GM23338 (cell line): Measurements from ENCODE around the gene PPHLN1. TPM values are rescaled to one million over a fixed set of nuclear protein-coding genes. Genes with fewer than 3 reads are reported as not detected.

Source experiments
- ATAC-seq: fragments of 200-7000 bp; cut with Tn5 transposase; 3 replicates; pipeline ENCODE4 v1.9.1; 2020
- DNase-seq: peaks from one replicate; pipeline ENCODE4 v3.0.0-alpha.2; 2015; ENCODE audit warnings: low spot score
- H2AFZ ChIP-seq: fragments of 200-600 bp; sonication (generic); 2 replicates; pipeline ENCODE4 v1.8.0; 2016; ENCODE audit warnings: antibody characterized with exemption, mild to moderate bottlenecking, moderate library complexity
- H3F3A ChIP-seq: fragments of 200-600 bp; sonication (generic); replicated peaks from 2 replicates; pipeline ENCODE4 v1.8.0; 2017; ENCODE audit warnings: antibody characterized with exemption, mixed run types, low read depth
- H3K27ac ChIP-seq: fragments of 200-600 bp; sonication (generic); 2 replicates; pipeline ENCODE4 v1.6.1; 2016; ENCODE audit warnings: low read depth
- H3K27me3 ChIP-seq: fragments of 200-600 bp; sonication (generic); 2 replicates; pipeline ENCODE4 v1.8.0; 2016; ENCODE audit warnings: mild to moderate bottlenecking, mixed run types, moderate library complexity; ENCODE audit not compliant: insufficient read depth
- H3K36me3 ChIP-seq: fragments of 200-600 bp; sonication (generic); 2 replicates; pipeline ENCODE4 v1.8.0; 2016; ENCODE audit warnings: mild to moderate bottlenecking; ENCODE audit not compliant: insufficient read depth
- H3K4me1 ChIP-seq: fragments of 200-600 bp; sonication (generic); 2 replicates; pipeline ENCODE4 v1.8.0; 2016; ENCODE audit warnings: mild to moderate bottlenecking, moderate library complexity; ENCODE audit not compliant: insufficient read depth
- H3K4me2 ChIP-seq: fragments of 200-600 bp; sonication (generic); 2 replicates; pipeline ENCODE4 v1.7.1; 2017; ENCODE audit warnings: mixed run types
- H3K4me3 ChIP-seq: fragments of 200-600 bp; sonication (generic); 2 replicates; pipeline ENCODE4 v1.6.1; 2016; ENCODE audit warnings: mixed run types
- H3K79me2 ChIP-seq: fragments of 200-600 bp; sonication (generic); replicated peaks from 2 replicates; pipeline ENCODE4 v1.8.0; 2017; ENCODE audit warnings: mild to moderate bottlenecking; ENCODE audit not compliant: insufficient read depth
- H3K9me2 ChIP-seq: fragments of 200-600 bp; sonication (generic); 2 replicates; pipeline ENCODE4 v1.8.0; 2017; ENCODE audit not compliant: insufficient read depth
- H4K20me1 ChIP-seq: fragments of 200-600 bp; sonication (generic); replicated peaks from 2 replicates; pipeline ENCODE4 v1.8.0; 2017; ENCODE audit warnings: mild to moderate bottlenecking; ENCODE audit not compliant: insufficient read depth
- H3K27ac Mint-ChIP-seq: 2 replicates; pipeline ENCODE4 v1.8.0; 2020; ENCODE audit warnings: inconsistent platforms, mild to moderate bottlenecking, moderate library complexity, mixed read lengths
- H3K27me3 Mint-ChIP-seq: 3 replicates; pipeline ENCODE4 v1.8.0; 2022; ENCODE audit warnings: low read depth, mild to moderate bottlenecking, moderate library complexity, mixed read lengths, inconsistent platforms; ENCODE audit not compliant: insufficient read depth, poor library complexity
- H3K36me3 Mint-ChIP-seq: 3 replicates; pipeline ENCODE4 v1.8.0; 2021; ENCODE audit warnings: low read depth, mild to moderate bottlenecking, inconsistent platforms, moderate library complexity, mixed read lengths
- H3K4me1 Mint-ChIP-seq: 3 replicates; pipeline ENCODE4 v1.8.0; 2020; ENCODE audit warnings: mild to moderate bottlenecking, inconsistent platforms, mixed read lengths
- H3K4me3 Mint-ChIP-seq: 3 replicates; pipeline ENCODE4 v1.8.0; 2021; ENCODE audit warnings: moderate library complexity, mild to moderate bottlenecking, inconsistent platforms, mixed read lengths
- H3K9me3 Mint-ChIP-seq: 3 replicates; pipeline ENCODE4 v1.8.0; 2020; ENCODE audit warnings: moderate library complexity, mild to moderate bottlenecking, inconsistent platforms, mixed read lengths
- CREB1 ChIP-seq: fragments of 250-450 bp; sonication (Bioruptor Pico); IDR thresholded peaks from 2 replicates; pipeline ENCODE4 v1.5.0; 2020; ENCODE audit warnings: low read depth, mild to moderate bottlenecking, moderate library complexity
- EZH2 ChIP-seq: fragments of 200-600 bp; sonication (generic); IDR thresholded peaks from one replicate; pipeline ENCODE4 v1.8.0; 2017; ENCODE audit warnings: antibody characterized with exemption, mild to moderate bottlenecking, low read depth; ENCODE audit not compliant: unreplicated experiment
- JUNB ChIP-seq: IDR thresholded peaks from one replicate; pipeline ENCODE4 v1.6.1; 2016; ENCODE audit warnings: antibody characterized with exemption; ENCODE audit not compliant: unreplicated experiment
- NANOG ChIP-seq: IDR thresholded peaks from 2 replicates; pipeline ENCODE4 v1.6.1; 2016; ENCODE audit warnings: antibody characterized with exemption, borderline replicate concordance
- POLR2AphosphoS5 ChIP-seq: IDR thresholded peaks from 2 replicates; pipeline ENCODE4 v1.6.1; 2016; ENCODE audit warnings: antibody characterized with exemption, low read depth
- STAT1 ChIP-seq: IDR thresholded peaks from one replicate; pipeline ENCODE4 v1.6.1; 2016; ENCODE audit warnings: antibody characterized with exemption; ENCODE audit not compliant: unreplicated experiment
- ZNF114 ChIP-seq: fragments of 250-450 bp; sonication (Bioruptor Pico); IDR thresholded peaks from 2 replicates; pipeline ENCODE4 v1.5.0; 2020; ENCODE audit warnings: mild to moderate bottlenecking, moderate library complexity
- ZNF331 ChIP-seq: fragments of 250-450 bp; sonication (Bioruptor Pico); IDR thresholded peaks from 2 replicates; pipeline ENCODE4 v1.5.0; 2020; ENCODE audit warnings: low read depth, mild to moderate bottlenecking, moderate library complexity
- polyA plus RNA-seq: library from polyadenylated mRNA; unstranded; fragments of >200 nt; fragmentation: Nextera tagmentation; extraction: Ambion mirVana; gene quantifications from 2 replicates; pipeline ENCODE4 v1.2.1, GENCODE V29; 2016
- total RNA-seq: library from RNA; depleted of rRNA; stranded (reverse); fragments of >200 nt; shearing (Covaris generic); gene quantifications from 2 replicates; pipeline ENCODE4 v1.2.3, GENCODE V29; 2014
- TF ChIP-seq, protein P1 (sequence below): IDR thresholded peaks from 2 replicates; pipeline ENCODE4 v1.6.1; 2016; ENCODE audit warnings: antibody characterized with exemption
- TF ChIP-seq, protein P2 (sequence below), 2 experiments: fragments of 200-600 bp in 1 of 2; sonication (generic) in 1 of 2; conservative IDR thresholded peaks; 2 replicates each; pipeline versions ENCODE4 v1.5.1 to v1.6.1; 2016 to 2017; ENCODE audit warnings: antibody characterized with exemption in 2 of 2, low read depth in 2 of 2, mild to moderate bottlenecking in 2 of 2, moderate library complexity in 1 of 2
- TF ChIP-seq, protein P3 (sequence below): IDR thresholded peaks from one replicate; pipeline ENCODE4 v1.6.1; 2018; ENCODE audit warnings: antibody characterized with exemption; ENCODE audit not compliant: unreplicated experiment

The PPHLN1 gene
- total and polyA plus RNA-seq, 2 experiments from 2014 or later = 93.0 to 103 TPM

DNA sequence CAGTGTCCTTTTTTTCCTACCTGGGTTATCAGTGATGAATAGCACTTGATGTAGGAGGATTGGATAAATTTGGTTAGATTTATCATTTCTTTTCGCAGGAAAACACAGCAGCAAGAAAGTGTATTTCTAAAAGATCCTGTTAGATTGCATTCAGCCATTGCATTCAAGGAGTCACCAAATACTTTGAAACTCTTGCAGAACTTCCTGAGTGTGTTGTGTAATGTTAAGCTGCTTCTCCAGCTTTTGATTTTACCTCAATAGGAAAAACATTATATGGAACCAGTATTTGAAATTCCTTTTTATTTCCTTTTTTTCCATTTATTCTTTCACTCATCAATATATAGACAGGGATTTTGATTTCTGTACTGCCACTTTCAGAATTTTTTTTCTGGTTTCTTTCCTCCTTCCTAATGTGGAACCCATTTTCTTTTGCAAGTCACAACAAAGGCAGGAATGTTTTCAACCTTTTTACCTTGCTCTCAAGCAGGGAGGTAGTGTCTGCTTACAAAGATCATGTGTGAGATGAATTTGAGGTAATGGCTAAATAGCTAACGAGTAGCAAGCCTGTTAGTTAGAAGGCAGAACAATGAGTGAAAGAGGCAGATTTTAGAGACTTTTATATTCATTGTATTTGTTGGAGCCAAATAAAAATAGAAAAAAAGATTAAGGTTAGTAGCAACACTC, 56.2 kb downstream of the PPHLN1 start:
- TF ChIP-seq ZNF331 (CRISPR knock-in tag) = no peak
- TF ChIP-seq, protein P1, sequence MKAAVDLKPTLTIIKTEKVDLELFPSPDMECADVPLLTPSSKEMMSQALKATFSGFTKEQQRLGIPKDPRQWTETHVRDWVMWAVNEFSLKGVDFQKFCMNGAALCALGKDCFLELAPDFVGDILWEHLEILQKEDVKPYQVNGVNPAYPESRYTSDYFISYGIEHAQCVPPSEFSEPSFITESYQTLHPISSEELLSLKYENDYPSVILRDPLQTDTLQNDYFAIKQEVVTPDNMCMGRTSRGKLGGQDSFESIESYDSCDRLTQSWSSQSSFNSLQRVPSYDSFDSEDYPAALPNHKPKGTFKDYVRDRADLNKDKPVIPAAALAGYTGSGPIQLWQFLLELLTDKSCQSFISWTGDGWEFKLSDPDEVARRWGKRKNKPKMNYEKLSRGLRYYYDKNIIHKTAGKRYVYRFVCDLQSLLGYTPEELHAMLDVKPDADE = no peak
- TF ChIP-seq, protein P2, sequence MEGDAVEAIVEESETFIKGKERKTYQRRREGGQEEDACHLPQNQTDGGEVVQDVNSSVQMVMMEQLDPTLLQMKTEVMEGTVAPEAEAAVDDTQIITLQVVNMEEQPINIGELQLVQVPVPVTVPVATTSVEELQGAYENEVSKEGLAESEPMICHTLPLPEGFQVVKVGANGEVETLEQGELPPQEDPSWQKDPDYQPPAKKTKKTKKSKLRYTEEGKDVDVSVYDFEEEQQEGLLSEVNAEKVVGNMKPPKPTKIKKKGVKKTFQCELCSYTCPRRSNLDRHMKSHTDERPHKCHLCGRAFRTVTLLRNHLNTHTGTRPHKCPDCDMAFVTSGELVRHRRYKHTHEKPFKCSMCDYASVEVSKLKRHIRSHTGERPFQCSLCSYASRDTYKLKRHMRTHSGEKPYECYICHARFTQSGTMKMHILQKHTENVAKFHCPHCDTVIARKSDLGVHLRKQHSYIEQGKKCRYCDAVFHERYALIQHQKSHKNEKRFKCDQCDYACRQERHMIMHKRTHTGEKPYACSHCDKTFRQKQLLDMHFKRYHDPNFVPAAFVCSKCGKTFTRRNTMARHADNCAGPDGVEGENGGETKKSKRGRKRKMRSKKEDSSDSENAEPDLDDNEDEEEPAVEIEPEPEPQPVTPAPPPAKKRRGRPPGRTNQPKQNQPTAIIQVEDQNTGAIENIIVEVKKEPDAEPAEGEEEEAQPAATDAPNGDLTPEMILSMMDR (conservative IDR thresholded peaks at IDR 0.05; ENCODE audit: low read depth in 2 of 2) = no peak
- no peak for TF ChIP-seq POLR2AphosphoS5
- TF ChIP-seq STAT1 = no peak
- TF ChIP-seq EZH2 = no peak
- TF ChIP-seq CREB1 (CRISPR knock-in tag) = no peak
- H4K20me1 ChIP-seq = no peaks in the 10 kb centered on the region
- peak; percentile 44 for DNase-seq

DNA sequence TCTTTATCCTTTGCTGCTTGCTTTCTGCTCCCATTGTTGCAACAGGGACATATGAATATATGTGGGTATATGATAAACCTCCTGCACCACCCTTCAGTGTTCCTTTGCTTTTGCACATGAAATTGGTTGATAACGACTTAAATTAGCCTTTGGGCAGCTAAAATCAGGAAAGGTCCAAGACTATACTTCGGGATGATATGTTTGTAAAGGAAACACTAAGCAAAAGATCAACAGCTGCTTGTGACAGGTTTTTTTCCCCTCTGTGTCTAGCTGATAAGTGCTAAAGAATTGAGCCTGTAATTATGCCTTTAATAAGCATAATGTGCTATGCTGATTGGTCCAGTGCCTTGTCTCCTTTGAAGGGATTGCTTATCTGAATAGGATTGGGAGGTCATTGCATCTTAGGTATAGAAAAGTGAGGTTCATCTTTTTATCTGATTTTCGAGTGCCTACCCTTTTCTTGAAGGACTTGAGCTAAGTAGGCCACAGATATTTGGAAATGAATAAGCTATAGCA, 59.4 kb downstream of the PPHLN1 start:
- H3K36me3 Mint-ChIP-seq = peaks cover 24% of the 10 kb centered on the region
- no peaks in the 10 kb centered on the region for H3K9me3 Mint-ChIP-seq
- Histone ChIP-seq H3K36me3 (no peaks in the 10 kb centered on the region), H3K4me3 (no peak overlapping the region), H3K79me2 (no peaks in the 10 kb centered on the region), H4K20me1 (no peaks in the 10 kb centered on the region), H3K27me3 (no peaks in the 10 kb centered on the region), H2AFZ (no peak overlapping the region), H3K9me2 (no peaks in the 10 kb centered on the region), H3F3A (no peaks in the 10 kb centered on the region), H3K27ac (no peak overlapping the region), H3K4me1 (peaks cover 9% of the 10 kb centered on the region), H3K4me2 (no peak overlapping the region)
- no peak overlapping the region for H3K4me3 Mint-ChIP-seq
- ATAC-seq (no peak), DNase-seq (no peak)
- no peak overlapping the region for H3K27ac Mint-ChIP-seq
- peaks cover 1% of the 10 kb centered on the region for H3K27me3 Mint-ChIP-seq
- H3K4me1 Mint-ChIP-seq = peaks cover 16% of the 10 kb centered on the region
- TF ChIP-seq, protein P1 = no peak
- TF ChIP-seq ZNF331 (CRISPR knock-in tag) (no peak), POLR2AphosphoS5 (no peak), JUNB (no peak), STAT1 (no peak), EZH2 (no peak), ZNF114 (CRISPR knock-in tag) (no peak), CREB1 (CRISPR knock-in tag) (no peak), NANOG (no peak)
- TF ChIP-seq, protein P3, sequence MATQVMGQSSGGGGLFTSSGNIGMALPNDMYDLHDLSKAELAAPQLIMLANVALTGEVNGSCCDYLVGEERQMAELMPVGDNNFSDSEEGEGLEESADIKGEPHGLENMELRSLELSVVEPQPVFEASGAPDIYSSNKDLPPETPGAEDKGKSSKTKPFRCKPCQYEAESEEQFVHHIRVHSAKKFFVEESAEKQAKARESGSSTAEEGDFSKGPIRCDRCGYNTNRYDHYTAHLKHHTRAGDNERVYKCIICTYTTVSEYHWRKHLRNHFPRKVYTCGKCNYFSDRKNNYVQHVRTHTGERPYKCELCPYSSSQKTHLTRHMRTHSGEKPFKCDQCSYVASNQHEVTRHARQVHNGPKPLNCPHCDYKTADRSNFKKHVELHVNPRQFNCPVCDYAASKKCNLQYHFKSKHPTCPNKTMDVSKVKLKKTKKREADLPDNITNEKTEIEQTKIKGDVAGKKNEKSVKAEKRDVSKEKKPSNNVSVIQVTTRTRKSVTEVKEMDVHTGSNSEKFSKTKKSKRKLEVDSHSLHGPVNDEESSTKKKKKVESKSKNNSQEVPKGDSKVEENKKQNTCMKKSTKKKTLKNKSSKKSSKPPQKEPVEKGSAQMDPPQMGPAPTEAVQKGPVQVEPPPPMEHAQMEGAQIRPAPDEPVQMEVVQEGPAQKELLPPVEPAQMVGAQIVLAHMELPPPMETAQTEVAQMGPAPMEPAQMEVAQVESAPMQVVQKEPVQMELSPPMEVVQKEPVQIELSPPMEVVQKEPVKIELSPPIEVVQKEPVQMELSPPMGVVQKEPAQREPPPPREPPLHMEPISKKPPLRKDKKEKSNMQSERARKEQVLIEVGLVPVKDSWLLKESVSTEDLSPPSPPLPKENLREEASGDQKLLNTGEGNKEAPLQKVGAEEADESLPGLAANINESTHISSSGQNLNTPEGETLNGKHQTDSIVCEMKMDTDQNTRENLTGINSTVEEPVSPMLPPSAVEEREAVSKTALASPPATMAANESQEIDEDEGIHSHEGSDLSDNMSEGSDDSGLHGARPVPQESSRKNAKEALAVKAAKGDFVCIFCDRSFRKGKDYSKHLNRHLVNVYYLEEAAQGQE = no peak
- TF ChIP-seq, protein P2 (conservative IDR thresholded peaks at IDR 0.05; ENCODE audit: low read depth in 2 of 2) = no peak

More for the DNA sequence above, 56.2 kb downstream of the PPHLN1 start:
- Mint-ChIP-seq H3K4me3 (no peak overlapping the region), H3K27me3 (no peaks in the 10 kb centered on the region), H3K9me3 (no peaks in the 10 kb centered on the region), H3K36me3 (no peaks in the 10 kb centered on the region; the same call in 2 of the 3 replicates), H3K4me1 (peaks cover 16% of the 10 kb centered on the region), H3K27ac (peak overlapping the region; percentile 95)
- H3F3A ChIP-seq = no peaks in the 10 kb centered on the region
- H3K4me1 ChIP-seq = peaks cover 9% of the 10 kb centered on the region
- H3K79me2 ChIP-seq = no peaks in the 10 kb centered on the region
- H3K27ac ChIP-seq = peak overlapping the region; percentile 51
- peak; percentile 84 for ATAC-seq
- H3K27me3 ChIP-seq = no peaks in the 10 kb centered on the region
- H2AFZ ChIP-seq = no peak overlapping the region
- no peaks in the 10 kb centered on the region for H3K9me2 ChIP-seq
- no peak overlapping the region for H3K4me3 ChIP-seq
- H3K36me3 ChIP-seq = no peaks in the 10 kb centered on the region
- peak overlapping the region; percentile 38; the same call in 1 of the 2 replicates for H3K4me2 ChIP-seq
